ENCODE results near the gene TRMU. TPM values are rescaled to one million over a fixed set of nuclear protein-coding genes. Genes with fewer than 3 reads are reported as not detected.

TRMU gene
- total RNA-seq, 2 donors from 2014 or later = 21.2 to 27.2 TPM

- intact Hi-C loops (cut with DNase I) = loop anchor here in 1 of 2 donors (2.0 kb wide), 1 partner anchor 773 kb away; no protein-coding TSS in a partner anchor
- DNase-seq (ENCODE audit: low spot score) = no peak
Observed at GRCh38 chr22:46363611-46364321, 28.3 kb downstream of the TRMU start.

GRCh38 chr22:46364341-46365165, 29.0 kb downstream of the TRMU start:
- no peak for DNase-seq (ENCODE audit: low spot score)
- intact Hi-C loops (cut with DNase I) = loop anchor here in 1 of 2 donors (5.0 kb wide), 1 partner anchor 178 kb away; no protein-coding TSS in a partner anchor

GRCh38 chr22:46365166-46365624, 29.7 kb downstream of the TRMU start:
- intact Hi-C loops (cut with DNase I) = loop anchor here in 1 of 2 donors (5.0 kb wide), 1 partner anchor 177 kb away; no protein-coding TSS in a partner anchor
- no peak for DNase-seq (ENCODE audit: low spot score)

- intact Hi-C loops (cut with DNase I) = loop anchor here in 1 of 2 donors (5.0 kb wide), 1 partner anchor 176 kb away; no protein-coding TSS in a partner anchor
- no peak for DNase-seq (ENCODE audit: low spot score)
Observed at GRCh38 chr22:46366327-46366731, 30.8 kb downstream of the TRMU start.

GRCh38 chr22:46366801-46367706, 31.5 kb downstream of the TRMU start:
- DNase-seq (ENCODE audit: low spot score) = no peak
- intact Hi-C loops (cut with DNase I) = loop anchor here in 1 of 2 donors (5.0 kb wide), 1 partner anchor 175 kb away; no protein-coding TSS in a partner anchor

- no peak for DNase-seq (ENCODE audit: low spot score)
- intact Hi-C loops (cut with DNase I) = loop anchor here in 1 of 2 donors (5.0 kb wide), 1 partner anchor 175 kb away; no protein-coding TSS in a partner anchor
Observed at GRCh38 chr22:46367707-46368191, 32.2 kb downstream of the TRMU start.

- intact Hi-C loops (cut with DNase I) = loop anchor here in 1 of 2 donors (5.0 kb wide), 1 partner anchor 174 kb away; no protein-coding TSS in a partner anchor
- DNase-seq (ENCODE audit: low spot score) = no peak
Observed at GRCh38 chr22:46368422-46368821, 32.9 kb downstream of the TRMU start.

GRCh38 chr22:46368871-46369715, 33.6 kb downstream of the TRMU start:
- DNase-seq (ENCODE audit: low spot score) = no peak
- intact Hi-C loops (cut with DNase I) = loop anchor here in 1 of 2 donors (5.0 kb wide), 1 partner anchor 173 kb away; no protein-coding TSS in a partner anchor

- intact Hi-C loops (cut with DNase I) = loop anchor here (5.0 kb wide), 3 partner anchors 167 to 1732 kb away; partner anchors contain the start of gene CELSR1 (in 1 of the 2)
- no peak for DNase-seq (ENCODE audit: low spot score)
Observed at GRCh38 chr22:46369716-46370583, 34.4 kb downstream of the TRMU start.

GRCh38 chr22:46370584-46371291, 35.2 kb downstream of the TRMU start:
- intact Hi-C loops (cut with DNase I) = loop anchor here in 1 of 2 donors (5.0 kb wide), 2 partner anchors 167 to 1732 kb away; partner anchors contain the start of gene CELSR1
- no peak for DNase-seq (ENCODE audit: low spot score)

GRCh38 chr22:46371623-46372226, 36.2 kb downstream of the TRMU start:
- DNase-seq (ENCODE audit: low spot score) = no peak
- intact Hi-C loops (cut with DNase I) = loop anchor here in 1 of 2 donors (5.0 kb wide), 2 partner anchors 166 to 1731 kb away; partner anchors contain the start of gene CELSR1

GRCh38 chr22:46372686-46373085, 37.2 kb downstream of the TRMU start:
- intact Hi-C loops (cut with DNase I) = loop anchor here in 1 of 2 donors (5.0 kb wide), 2 partner anchors 165 to 1730 kb away; partner anchors contain the start of gene CELSR1
- no peak for DNase-seq (ENCODE audit: low spot score)

- intact Hi-C loops (cut with DNase I) = loop anchor here in 1 of 2 donors (5.0 kb wide), 2 partner anchors 164 to 1729 kb away; partner anchors contain the start of gene CELSR1
Observed at GRCh38 chr22:46373159-46373558, 37.6 kb downstream of the TRMU start.

GRCh38 chr22:46373921-46374662, 38.6 kb downstream of the TRMU start:
- no peak for DNase-seq (ENCODE audit: low spot score)
- intact Hi-C loops (cut with DNase I) = loop anchor here in 1 of 2 donors (5.0 kb wide), 2 partner anchors 163 to 1728 kb away; partner anchors contain the start of gene CELSR1

More at GRCh38 chr22:46373159-46373558, 37.6 kb downstream of the TRMU start:
- DNase-seq (ENCODE audit: low spot score) = no peak

Data from posterior vena cava (tissue), 2 donors.